Left lobe of liver (tissue), 2 donors: ENCODE data around the gene SAPCD1. TPM values are rescaled to one million over a fixed set of nuclear protein-coding genes. Genes with fewer than 3 reads are reported as not detected.

Experiments used
- ATAC-seq: fragments of 200-7000 bp; cut with Tn5 transposase; one replicate; pipeline ENCODE4 v1.9.1; 2020; ENCODE audit warnings: mild to moderate bottlenecking, moderate library complexity
- DNase-seq: peaks from one replicate; pipeline ENCODE4 v3.0.0-alpha.2; 2020; ENCODE audit warnings: low spot score
- total RNA-seq: library from RNA; stranded (reverse); gene quantifications from one replicate; pipeline ENCODE4 v1.2.1, GENCODE V29; 2021
- donor health status: DM: no; HTN: no; CAD: no; lungs with moderate emphysema.
- donor health status: DM: no; HTN: yes; CAD: no.

SAPCD1 gene
- total RNA-seq, 1 donor from 2014 or later = 0.73 TPM

- DNase-seq = no peak
Observed at GRCh38 chr6:31728767-31729514, 33.5 kb upstream of the SAPCD1 start, which contains the start of gene DDAH2. DDAH2 (minus strand) TSS chr6:31729299; CDS start chr6:31729161, 138 bp downstream.

DNA sequence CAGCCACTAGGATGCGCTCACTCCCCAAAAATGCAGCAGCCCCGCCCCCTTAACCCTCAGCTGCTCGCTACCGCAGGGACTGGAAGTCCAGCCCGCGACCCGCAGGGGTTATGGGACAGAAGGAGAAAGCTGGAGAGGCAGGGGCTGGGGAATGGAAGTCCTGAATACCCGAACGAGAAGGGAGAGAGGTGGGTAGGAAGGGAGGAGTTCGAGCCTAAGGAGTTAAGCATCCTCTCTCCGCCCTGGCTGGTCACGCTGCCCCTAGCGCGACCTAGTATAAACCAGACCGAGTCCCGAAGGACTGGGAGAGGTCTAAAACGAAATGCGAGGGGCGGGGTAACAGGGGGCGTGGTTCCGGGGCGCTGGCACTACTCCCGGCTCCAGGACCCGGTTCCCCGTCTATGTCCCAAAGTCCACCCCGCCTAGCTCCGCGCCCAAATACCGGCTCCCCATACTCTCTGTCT, 32.9 kb upstream of the SAPCD1 start:
- DNase-seq (peak; percentile 93), ATAC-seq (peak; percentile 92)

More at GRCh38 chr6:31728767-31729514, 33.5 kb upstream of the SAPCD1 start, which contains the start of gene DDAH2:
- peak; percentile 33 for ATAC-seq

DNA sequence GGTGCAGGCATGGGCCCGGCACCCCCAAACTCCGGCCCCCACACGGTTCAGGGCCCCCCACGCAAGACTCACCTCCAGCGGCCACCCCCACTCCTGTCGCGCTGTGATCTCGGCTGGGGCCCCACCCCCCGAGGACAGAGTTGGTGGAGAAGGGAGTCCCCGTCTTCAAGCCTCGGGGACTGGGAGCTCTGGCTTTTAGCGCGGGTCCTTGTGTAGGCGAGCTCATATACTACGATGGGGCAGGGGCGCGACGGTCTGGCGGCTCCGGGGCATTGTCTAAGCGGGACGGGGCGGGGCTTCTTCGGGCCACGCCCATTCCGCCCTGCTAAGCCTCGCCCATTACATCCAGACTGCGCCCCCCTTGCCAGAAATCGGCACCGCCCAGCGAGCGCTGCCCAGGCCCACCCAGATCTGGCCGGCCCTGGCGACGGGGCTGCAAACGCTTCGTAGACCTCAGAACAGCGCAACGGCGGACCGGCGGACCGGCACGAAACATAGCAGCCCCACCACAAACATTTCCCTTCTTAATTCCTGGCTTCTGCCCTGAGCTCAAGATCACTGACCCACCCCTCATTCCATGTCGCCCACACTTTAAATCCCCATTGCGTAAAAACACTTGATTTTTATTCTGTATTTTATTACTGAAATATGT, 32.4 kb upstream of the SAPCD1 start:
- DNase-seq = peak; percentile 84
- ATAC-seq = peak; percentile 76

DNA sequence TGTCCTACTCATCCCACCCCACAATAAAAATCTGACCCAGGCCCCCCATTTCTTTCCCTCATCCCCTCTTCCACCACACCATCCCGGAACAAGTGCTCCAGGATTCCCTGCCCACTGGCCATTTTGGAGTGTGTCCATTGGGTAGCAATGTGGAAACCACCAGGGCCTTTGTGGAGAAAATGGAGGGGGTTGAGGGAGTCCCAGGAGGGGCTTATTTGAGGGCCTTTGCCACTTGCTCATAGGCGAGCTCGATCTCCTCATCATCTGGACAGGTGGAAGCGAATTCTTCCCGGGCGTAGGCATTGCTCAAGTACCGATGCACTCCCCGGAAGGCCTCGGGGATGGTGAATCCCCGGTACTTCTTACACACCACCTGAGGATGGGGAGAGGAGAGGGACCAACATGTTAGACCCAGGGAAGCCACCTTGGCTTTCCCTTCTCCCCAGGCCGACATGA, 31.8 kb upstream of the SAPCD1 start:
- ATAC-seq (no peak), DNase-seq (no peak)

DNA sequence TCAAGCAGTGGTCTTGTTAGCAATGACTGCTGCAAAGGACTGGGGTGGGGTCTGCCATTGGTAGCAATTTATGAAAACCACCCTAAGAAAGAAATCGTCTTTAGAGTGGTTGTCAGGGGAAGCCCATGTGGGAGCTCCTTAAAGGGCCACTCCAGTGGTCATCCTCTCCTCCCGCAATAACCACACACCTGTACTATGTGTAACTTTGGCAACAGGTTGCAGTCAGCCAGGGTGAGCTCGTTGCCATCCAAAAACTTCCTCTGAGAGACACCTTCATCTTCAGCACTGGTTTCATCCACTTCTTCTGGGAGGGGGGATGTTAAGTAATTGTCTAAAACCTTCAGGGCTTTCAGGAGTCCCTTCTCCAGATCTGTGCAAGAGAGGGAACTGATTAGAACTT, 30.4 kb upstream of the SAPCD1 start:
- no peak for DNase-seq
- ATAC-seq = no peak

GRCh38 chr6:31733734-31734133, 28.7 kb upstream of the SAPCD1 start:
- ATAC-seq = no peak

DNA sequence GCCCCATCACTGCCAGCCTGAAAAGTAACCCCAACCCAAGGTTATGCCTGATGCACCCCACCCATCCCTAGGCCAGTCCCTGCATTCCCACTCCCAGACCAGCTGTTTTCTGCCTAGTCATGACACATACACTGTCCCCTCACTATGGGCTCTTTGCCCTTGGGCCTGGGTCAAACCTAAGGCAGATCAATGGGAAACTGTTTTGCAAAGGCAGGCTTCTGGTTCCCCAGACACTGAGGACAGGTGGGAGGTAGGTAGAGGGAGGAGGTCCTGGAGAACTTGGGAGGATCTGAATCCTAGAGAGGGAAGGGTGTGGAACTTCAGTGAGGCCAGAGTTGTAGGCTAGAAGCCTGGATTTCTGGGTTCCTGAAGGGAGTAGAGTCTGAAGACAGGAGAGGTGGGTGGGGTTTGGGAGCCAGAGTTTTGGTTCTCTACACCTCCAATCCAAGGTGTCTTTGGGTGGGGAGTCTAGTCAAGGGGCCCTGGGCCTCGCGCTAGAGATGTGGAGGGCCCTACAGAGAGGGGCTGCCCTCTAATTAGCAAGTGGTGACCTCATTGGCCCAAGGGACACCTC, 28.1 kb upstream of the SAPCD1 start:
- DNase-seq (no peak), ATAC-seq (no peak)

More at GRCh38 chr6:31733734-31734133, 28.7 kb upstream of the SAPCD1 start:
- DNase-seq = no peak

DNA sequence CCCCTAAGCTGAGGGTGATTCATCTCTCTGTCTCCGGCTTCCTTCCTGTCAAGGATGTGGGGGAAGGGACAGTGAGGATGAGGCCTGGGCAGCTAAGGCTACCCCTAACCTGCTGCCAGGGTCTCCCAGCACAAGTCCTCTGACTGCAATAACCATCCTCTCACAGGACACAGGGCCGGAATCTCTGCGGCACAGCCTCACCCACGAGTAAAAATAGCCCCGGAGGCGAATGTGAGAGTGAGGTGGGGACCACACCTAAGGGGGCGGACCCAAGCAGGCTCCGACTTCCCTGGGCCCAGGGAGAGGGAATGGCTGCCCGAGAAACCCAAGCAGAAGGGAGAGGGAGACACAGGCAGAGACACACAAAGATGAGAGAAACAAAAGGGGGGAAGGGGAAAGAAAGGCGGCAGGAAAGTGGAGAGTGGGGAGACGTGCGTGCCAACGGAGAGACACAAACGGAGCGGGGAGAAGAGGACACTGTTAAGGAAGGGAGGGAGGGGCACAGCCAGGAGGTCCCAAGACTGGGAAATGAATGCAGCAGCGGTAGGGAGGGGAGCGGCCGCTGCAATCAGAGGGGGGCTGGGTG, 27.5 kb upstream of the SAPCD1 start:
- ATAC-seq = no peak
- no peak for DNase-seq

GRCh38 chr6:31736021-31736767, 26.3 kb upstream of the SAPCD1 start, which contains the start of gene CLIC1:
CLIC1 (minus strand) TSS chr6:31736530; CDS start chr6:31736300, 230 bp downstream.
- DNase-seq (peak; percentile 81), ATAC-seq (peak; percentile 57)

- no peak for DNase-seq
- ATAC-seq = no peak
Observed at GRCh38 chr6:31736768-31737314, 25.6 kb upstream of the SAPCD1 start.

- DNase-seq (no peak), ATAC-seq (no peak)
Observed at GRCh38 chr6:31737315-31737990, 25.0 kb upstream of the SAPCD1 start.

DNA sequence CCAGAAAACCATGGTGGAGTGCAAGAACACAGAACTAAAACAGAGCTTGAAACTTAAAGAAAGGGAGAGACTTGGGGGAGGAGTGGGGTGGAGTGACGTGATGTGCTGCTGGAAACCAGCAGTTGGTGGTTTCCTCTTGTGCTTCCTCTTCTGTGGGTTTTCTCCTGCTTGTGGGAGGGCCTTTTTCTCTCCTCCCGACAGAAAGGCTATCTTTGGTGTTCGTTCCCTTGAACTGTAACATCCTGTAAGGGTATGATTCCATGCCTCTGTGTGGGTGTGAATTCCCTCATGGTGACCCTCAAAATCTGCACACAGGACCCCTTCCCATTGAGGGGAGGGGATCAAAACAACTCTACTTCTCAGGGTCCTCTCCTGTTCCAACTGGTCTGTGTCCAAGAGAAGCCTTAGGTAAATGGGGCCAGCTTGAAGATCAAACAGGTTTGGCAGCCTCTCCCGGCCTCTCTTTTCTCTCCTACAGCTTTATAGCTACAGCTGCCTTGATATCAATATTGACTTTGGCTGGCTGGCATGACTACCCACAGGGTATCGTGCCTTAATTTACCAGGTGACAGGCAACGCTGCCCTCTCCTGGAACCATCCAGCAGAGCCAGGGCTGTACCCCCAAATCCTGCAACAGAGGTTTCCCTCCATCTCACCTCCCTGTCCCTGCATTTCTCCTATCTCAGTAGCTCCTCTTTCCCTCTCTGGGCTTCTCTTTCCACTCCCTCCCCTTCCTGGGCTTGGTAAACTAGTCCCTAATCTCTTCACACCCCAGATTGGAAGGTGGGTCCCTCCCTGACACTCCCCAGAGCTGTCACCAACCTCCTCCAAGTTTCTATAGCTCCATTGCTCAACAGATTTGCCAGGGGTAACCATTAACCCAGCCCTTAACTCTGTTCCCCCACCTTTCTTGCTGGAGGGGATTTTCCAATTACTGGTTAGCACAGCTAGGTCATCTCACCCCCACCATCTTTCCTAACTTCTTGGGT, 24.2 kb upstream of the SAPCD1 start:
- peak; percentile 20 for ATAC-seq
- no peak for DNase-seq

DNA sequence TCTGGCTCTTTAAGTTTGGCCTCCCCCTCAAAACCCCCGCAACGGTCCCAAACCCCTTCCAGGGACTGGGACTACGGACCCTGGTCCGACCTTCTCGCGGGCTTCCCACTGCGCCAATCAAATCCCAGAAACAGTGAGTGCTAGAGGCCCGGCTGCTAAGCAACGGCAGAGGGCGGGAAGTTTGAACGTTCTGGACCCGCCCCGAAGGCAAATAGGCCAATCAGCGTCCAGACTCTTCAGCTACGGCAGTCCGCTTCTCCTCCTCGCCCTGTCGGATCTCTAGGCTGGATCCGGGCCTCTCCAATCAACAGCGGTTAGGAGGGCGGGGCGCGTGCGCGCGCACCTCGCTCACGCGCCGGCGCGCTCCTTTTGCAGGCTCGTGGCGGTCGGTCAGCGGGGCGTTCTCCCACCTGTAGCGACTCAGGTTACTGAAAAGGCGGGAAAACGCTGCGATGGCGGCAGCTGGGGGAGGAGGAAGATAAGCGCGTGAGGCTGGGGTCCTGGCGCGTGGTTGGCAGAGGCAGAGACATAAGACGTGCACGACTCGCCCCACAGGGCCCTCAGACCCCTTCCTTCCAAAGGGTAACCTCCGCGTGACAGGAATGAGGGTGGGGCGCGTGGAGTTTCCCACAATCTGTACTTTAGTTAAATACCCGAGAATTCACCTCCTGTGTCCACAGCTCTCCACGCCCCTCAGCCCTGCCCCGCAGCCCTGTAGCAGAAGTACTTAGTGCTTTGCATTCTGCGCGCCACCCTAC, 22.6 kb upstream of the SAPCD1 start, which contains the start of gene MSH5:
Gene MSH5, plus strand, starts transcription at position 367 of the 758 bp plus-strand sequence. CDS start 462 bp downstream, outside the sequence.
- ATAC-seq (peak; percentile 84), DNase-seq (peak; percentile 99)

GRCh38 chr6:31740397-31741223, 21.8 kb upstream of the SAPCD1 start:
- DNase-seq (no peak), ATAC-seq (no peak)

DNA sequence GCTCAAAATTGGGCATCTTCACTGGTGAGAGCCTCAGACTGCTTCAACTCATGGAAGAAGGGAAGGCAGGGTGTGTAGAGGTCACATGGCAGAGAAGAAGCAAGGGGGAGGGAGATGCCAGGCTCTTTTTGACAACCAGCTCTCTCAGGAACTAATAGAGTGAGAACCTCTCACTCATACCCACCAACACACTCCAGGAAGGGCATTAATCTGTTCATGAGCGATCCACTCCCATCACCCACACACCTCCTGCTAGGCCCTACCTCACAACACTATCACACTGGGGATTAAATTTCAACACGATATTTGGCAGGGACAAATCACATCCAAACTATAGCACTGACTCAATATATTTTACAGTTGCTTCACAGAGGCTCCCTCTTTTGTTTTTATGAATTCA, 20.6 kb upstream of the SAPCD1 start:
- DNase-seq (no peak), ATAC-seq (no peak)

DNA sequence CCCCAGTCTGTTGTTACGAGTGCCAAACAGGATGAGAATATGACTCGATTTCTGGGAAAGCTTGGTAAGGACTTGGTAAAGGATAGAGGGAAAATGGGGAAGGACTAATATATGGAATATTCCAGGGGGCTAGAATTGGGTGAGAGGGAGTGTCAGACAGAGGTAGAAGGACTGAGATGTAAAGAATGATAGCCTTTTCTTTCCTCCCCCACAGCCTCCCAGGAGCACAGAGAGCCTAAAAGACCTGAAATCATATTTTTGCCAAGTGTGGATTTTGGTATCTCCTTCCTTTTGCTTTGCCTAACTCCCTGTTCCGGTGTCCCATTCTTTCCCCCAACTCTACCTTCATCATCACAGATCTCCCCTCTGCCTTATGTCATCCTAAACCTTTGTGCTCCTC, 19.6 kb upstream of the SAPCD1 start:
- ATAC-seq (no peak), DNase-seq (no peak)

- ATAC-seq (no peak), DNase-seq (no peak)
Observed at GRCh38 chr6:31744422-31744821, 18.0 kb upstream of the SAPCD1 start.
